Sigmoid colon (tissue), 7 donors: ENCODE measurements around the gene XYLT1. TPM values are rescaled to one million over a fixed set of nuclear protein-coding genes. Genes with fewer than 3 reads are reported as not detected.

Source experiments
- DNase-seq: peaks from one replicate; pipeline ENCODE4 v3.0.0-alpha.2; 2019
- H3K27ac ChIP-seq, 4 donors: fragments of 200-600 bp; sonication (generic); one replicate each; pipeline ENCODE4 v1.5.1; 2016 to 2019; ENCODE audit warnings: mild to moderate bottlenecking in 1 of 4
- H3K27me3 ChIP-seq, 3 donors: fragments of 200-600 bp; sonication (generic); one replicate each; pipeline ENCODE4 v1.5.1; 2019; ENCODE audit warnings: mild to moderate bottlenecking in 1 of 3
- H3K36me3 ChIP-seq, 4 donors: fragments of 200-600 bp; sonication (generic); one replicate each; pipeline ENCODE4 v1.5.1; 2016 to 2019
- H3K4me1 ChIP-seq, 4 donors: fragments of 200-600 bp; sonication (generic); one replicate each; pipeline ENCODE4 v1.5.1; 2017 to 2019
- H3K4me3 ChIP-seq, 4 donors: fragments of 200-600 bp; sonication (generic); one replicate each; pipeline ENCODE4 v1.5.1; 2017 to 2019; ENCODE audit warnings: mild to moderate bottlenecking in 2 of 4, moderate library complexity in 1 of 4
- H3K9me3 ChIP-seq, 4 donors: fragments of 200-600 bp in 3 of 4; sonication (generic) in 3 of 4; one replicate each; pipeline versions ENCODE4 v1.5.1 to v1.6.1; 2013 to 2019
- EP300 ChIP-seq, 4 donors: sonication (generic); formaldehyde crosslinking; IDR thresholded peaks; one replicate each; pipeline ENCODE4 v1.6.1; 2017; ENCODE audit warnings: antibody characterized with exemption in 4 of 4
- POLR2A ChIP-seq, 2 donors: fragments of 450-650 bp; IDR thresholded peaks; one replicate each; pipeline ENCODE4 v1.6.1; 2016; ENCODE audit warnings: antibody characterized with exemption in 2 of 2, mild to moderate bottlenecking in 2 of 2, moderate library complexity in 2 of 2
- POLR2AphosphoS5 ChIP-seq, 4 donors: sonication (generic); formaldehyde crosslinking; IDR thresholded peaks; one replicate each; pipeline ENCODE4 v1.6.1; 2017; ENCODE audit warnings: antibody characterized with exemption in 4 of 4
- WGBS, 2 donors: extraction: QIAGEN DNeasy Blood & Tissue Kit; methylation state at CpG; one replicate each; pipeline ENCODE4 v1.1.7; 2013; 5-methylcytosine and 5-hydroxymethylcytosine counted together
- intact Hi-C: fragments of 100-400 bp; cut with DNase I; formaldehyde crosslinking; loops from one replicate; pipeline ENCODE4 v1.15.1; 2023
- polyA plus RNA-seq, 3 donors: library from polyadenylated mRNA; stranded (reverse); fragments of 200-250 nt; gene quantifications; one replicate each; pipeline ENCODE4 v1.2.3, GENCODE V29; 2013
- total RNA-seq, 4 donors: library from RNA; depleted of rRNA; stranded (reverse); fragments of >200 nt; gene quantifications; one replicate each; pipeline ENCODE4 v1.1.0, GENCODE V29; 2016
- TF ChIP-seq, protein P1 (sequence below), 4 experiments: fragments of 450-650 bp in 3 of 4; fragments of 200-600 bp in 1 of 4; IDR thresholded peaks; one replicate each; pipeline ENCODE4 v1.5.1; 2016 to 2019; ENCODE audit warnings: antibody characterized with exemption in 4 of 4, mild to moderate bottlenecking in 3 of 4, moderate library complexity in 2 of 4
- donor health status: healthy with polysubstance abuse.
- donor health status: Bipolar disorder and iron deficiency.
- donor health status: healthy.

Gene XYLT1
- total and polyA plus RNA-seq, 7 donors = 0.60 to 33.2 (median 23.0) TPM

DNA sequence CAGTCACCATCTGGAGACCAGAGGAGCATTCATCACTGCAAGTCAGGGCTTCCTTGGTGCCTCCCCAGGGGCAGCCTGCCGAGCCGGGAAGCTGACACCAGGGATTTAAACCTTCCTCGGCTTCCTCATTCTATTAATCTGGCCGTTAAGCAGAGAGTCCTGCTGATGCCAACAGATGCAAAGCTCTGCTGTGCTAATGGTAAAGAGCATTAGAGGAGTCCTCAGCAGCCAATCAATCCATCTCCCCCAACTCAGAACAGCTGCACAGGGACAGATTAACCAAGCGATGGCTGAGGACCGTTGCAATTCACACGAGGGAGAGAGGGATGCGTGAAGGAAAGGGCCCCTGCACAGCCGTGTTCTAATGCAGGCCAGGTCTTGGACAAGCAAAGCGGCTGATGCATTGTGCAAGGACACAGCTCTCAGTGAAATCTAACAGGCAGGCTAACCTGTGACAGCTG lies 116.6 kb downstream of the XYLT1 start:
- H3K9me3 ChIP-seq = no peaks in the 10 kb centered on the region
- H3K27me3 ChIP-seq = no peaks in the 10 kb centered on the region
- TF ChIP-seq POLR2A (IDR thresholded peaks at IDR 0.05) (no peak), POLR2AphosphoS5 (IDR thresholded peaks at IDR 0.05) (no peak), EP300 (IDR thresholded peaks at IDR 0.05) (no peak)
- TF ChIP-seq, protein P1, sequence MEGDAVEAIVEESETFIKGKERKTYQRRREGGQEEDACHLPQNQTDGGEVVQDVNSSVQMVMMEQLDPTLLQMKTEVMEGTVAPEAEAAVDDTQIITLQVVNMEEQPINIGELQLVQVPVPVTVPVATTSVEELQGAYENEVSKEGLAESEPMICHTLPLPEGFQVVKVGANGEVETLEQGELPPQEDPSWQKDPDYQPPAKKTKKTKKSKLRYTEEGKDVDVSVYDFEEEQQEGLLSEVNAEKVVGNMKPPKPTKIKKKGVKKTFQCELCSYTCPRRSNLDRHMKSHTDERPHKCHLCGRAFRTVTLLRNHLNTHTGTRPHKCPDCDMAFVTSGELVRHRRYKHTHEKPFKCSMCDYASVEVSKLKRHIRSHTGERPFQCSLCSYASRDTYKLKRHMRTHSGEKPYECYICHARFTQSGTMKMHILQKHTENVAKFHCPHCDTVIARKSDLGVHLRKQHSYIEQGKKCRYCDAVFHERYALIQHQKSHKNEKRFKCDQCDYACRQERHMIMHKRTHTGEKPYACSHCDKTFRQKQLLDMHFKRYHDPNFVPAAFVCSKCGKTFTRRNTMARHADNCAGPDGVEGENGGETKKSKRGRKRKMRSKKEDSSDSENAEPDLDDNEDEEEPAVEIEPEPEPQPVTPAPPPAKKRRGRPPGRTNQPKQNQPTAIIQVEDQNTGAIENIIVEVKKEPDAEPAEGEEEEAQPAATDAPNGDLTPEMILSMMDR (IDR thresholded peaks at IDR 0.05) = no peak
- peaks cover 0 to 5% (median 2%) of the 10 kb centered on the region in 4 donors for H3K36me3 ChIP-seq
- H3K4me1 ChIP-seq = peaks cover 0 to 34% (median 27%) of the 10 kb centered on the region in 4 donors
- 69 to 89% methylated on average over 10 of the region's 10 CpGs for WGBS, 2 donors
- no peak for DNase-seq
- H3K4me3 ChIP-seq = no peak overlapping the region
- intact Hi-C loops = no loop called here
- no peak overlapping the region for H3K27ac ChIP-seq

DNA sequence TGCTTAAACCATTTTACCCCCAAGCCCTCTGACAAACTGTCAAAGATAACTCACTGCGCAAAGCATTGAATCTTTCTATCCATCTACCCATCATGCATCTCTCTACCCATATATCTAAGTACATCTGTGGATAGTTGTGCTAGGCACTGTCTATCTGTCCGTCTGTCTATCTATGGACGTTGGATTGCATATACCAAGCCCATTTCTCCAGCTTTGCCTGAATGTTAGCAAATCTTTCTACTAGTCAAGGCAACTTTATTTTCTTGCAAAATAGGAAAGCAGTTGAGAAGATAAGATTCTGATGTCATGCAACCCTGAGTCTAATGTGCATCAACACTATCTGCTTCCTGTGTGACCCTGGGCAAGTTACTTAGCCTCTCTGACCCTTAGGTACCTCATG lies 117.2 kb downstream of the XYLT1 start:
- no peak overlapping the region for H3K4me3 ChIP-seq
- WGBS, 2 donors = 31 to 68% methylated on average over 3 of the region's 3 CpGs
- no peaks in the 10 kb centered on the region for H3K27me3 ChIP-seq
- no peak for TF ChIP-seq EP300 (IDR thresholded peaks at IDR 0.05)
- TF ChIP-seq, protein P1 (IDR thresholded peaks at IDR 0.05) = no peak
- no peak for TF ChIP-seq POLR2AphosphoS5 (IDR thresholded peaks at IDR 0.05)
- intact Hi-C loops = no loop called here
- peaks cover 0 to 5% (median 2%) of the 10 kb centered on the region in 4 donors for H3K36me3 ChIP-seq
- no peak for DNase-seq
- H3K9me3 ChIP-seq = no peaks in the 10 kb centered on the region
- peaks cover 0 to 30% (median 23%) of the 10 kb centered on the region in 4 donors for H3K4me1 ChIP-seq
- H3K27ac ChIP-seq = no peak overlapping the region

GRCh38 chr16:17351441-17352035 lies 119.2 kb downstream of the XYLT1 start:
- no peak for DNase-seq
- peaks cover 0 to 5% (median 2%) of the 10 kb centered on the region in 4 donors for H3K36me3 ChIP-seq
- intact Hi-C loops = no loop called here
- no peak for TF ChIP-seq POLR2A (IDR thresholded peaks at IDR 0.05)
- TF ChIP-seq EP300 (IDR thresholded peaks at IDR 0.05) = no peak
- TF ChIP-seq, protein P1 (IDR thresholded peaks at IDR 0.05) = no peak
- TF ChIP-seq POLR2AphosphoS5 (IDR thresholded peaks at IDR 0.05) = no peak
- no peaks in the 10 kb centered on the region for H3K27me3 ChIP-seq
- WGBS, 2 donors = 49 to 68% methylated on average over 6 of the region's 6 CpGs
- no peaks in the 10 kb centered on the region for H3K9me3 ChIP-seq
- peaks cover 0 to 47% (median 40%) of the 10 kb centered on the region in 4 donors for H3K4me1 ChIP-seq
- no peak overlapping the region for H3K4me3 ChIP-seq
- peak overlapping the region in 1 of 4 donors; percentile 45 for H3K27ac ChIP-seq

- TF ChIP-seq, protein P1 (IDR thresholded peaks at IDR 0.05) = no peak
- TF ChIP-seq POLR2AphosphoS5 (IDR thresholded peaks at IDR 0.05) (no peak), POLR2A (IDR thresholded peaks at IDR 0.05) (no peak), EP300 (IDR thresholded peaks at IDR 0.05) (no peak)
- 83 to 93% methylated on average over 4 of the region's 4 CpGs for WGBS, 2 donors
- H3K9me3 ChIP-seq = no peaks in the 10 kb centered on the region
- no peak for DNase-seq
- peaks cover 0 to 60% (median 53%) of the 10 kb centered on the region in 4 donors for H3K4me1 ChIP-seq
- no peak overlapping the region for H3K4me3 ChIP-seq
- H3K27me3 ChIP-seq = no peaks in the 10 kb centered on the region
- H3K36me3 ChIP-seq = no peaks in the 10 kb centered on the region
- peak overlapping the region in 3 of 4 donors; percentile 10 to 45 (median 12) for H3K27ac ChIP-seq
- intact Hi-C loops = no loop called here
Observed at GRCh38 chr16:17350207-17350606, 120.6 kb downstream of the XYLT1 start.
